Stimulated activated CD4-positive, alpha-beta T cell treated with anti-CD3 and anti-CD28 coated beads, TNF-alpha, amount 100 ng/mL, for 1 hour (primary cell): ENCODE results near the gene UCHL5.
"Not testable (repeated sequence)": the region's sequence is repeated elsewhere in the genome, so short reads cannot be mapped to it uniquely, and the experiment has no call there.

Source experiments
- DNase-seq, 3 donors: peaks; one replicate each; pipeline ENCODE4 v3.0.0-alpha.2; 2020; ENCODE audit warnings: low read depth in 3 of 3, low spot score in 1 of 3

The UCHL5 gene

GRCh38 chr1:193013005-193013404 is 46.2 kb downstream of the UCHL5 start:
- DNase-seq, result no peak

- DNase-seq, result no peak
Observed at GRCh38 chr1:193011406-193011805, 47.8 kb downstream of the UCHL5 start.

DNA sequence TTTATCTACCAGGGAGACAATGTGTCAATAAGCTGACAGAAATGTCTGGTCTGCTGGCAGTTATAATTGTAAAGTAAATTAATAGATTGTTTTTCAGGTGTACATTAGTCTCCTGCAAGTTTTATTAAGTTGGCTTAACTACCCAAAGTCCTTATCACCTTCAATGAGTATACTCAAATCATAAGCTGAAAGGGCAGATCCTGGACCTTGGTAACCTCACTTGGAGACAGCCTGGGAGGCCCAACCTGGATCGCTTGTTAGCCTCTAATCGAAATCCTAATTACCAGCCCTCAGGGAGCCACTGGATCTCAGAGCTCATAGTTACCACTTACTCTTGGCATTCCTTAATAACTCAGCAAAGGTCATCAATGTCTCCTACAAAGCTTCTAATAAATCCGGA is 49.7 kb downstream of the UCHL5 start:
- DNase-seq, result no peak

GRCh38 chr1:193005785-193006184 is 53.4 kb downstream of the UCHL5 start:
- DNase-seq, result no peak

- no peak for DNase-seq
Observed at GRCh38 chr1:192998536-192998935, 60.6 kb downstream of the UCHL5 start.

DNA sequence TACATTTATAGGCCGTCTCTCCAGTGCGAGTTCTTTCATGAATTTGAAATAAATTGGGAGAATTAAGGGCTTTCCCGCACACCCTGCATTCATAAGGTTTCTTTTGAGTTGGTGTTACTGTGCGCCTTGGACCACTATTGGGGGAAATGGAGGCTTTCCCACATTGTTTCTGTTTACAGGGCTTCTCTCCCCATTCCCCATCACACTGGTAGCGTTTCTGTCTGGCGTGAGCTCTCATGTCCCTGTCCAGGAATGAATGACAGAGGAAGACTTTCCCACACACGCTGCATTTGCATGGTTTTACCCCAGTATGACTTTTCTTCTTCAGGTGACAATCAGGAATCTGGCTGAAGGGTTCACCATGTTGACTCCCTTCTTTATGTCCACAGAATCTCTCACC is 65.0 kb downstream of the UCHL5 start:
- no peak for DNase-seq

DNA sequence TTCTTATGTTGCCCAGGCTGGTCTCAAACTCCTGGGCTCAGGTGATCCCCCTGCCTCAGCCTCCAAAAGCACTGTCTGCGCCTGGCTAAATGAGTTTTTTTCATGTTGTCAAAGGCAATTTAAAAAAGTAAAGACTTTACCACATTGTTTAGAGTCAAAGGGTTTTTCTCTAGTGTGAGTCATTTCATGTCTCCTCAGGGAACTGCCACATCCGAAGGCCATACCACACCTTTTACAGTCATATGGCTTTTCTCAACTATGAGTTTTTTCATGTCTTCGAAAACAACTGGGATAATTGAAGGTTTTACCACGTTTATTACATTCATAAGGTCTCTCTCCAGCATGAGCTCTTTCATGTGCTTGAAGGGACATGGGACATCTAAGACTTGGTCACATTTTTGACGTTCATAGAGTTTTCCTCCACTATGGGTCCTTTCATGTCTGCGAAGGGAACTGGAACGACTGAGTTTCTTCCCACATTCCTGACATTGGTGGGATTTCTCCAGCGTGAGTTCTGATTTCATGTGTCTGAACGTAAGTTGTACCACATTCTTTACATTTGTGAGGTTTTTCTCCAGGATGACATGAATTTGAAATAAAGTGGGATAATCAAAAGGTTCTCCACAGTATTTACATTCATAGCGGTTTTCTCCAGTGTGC is 65.6 kb downstream of the UCHL5 start:
- no peak for DNase-seq

GRCh38 chr1:192986748-192987334 is 72.3 kb downstream of the UCHL5 start:
- not testable (repeated sequence) for DNase-seq

DNA sequence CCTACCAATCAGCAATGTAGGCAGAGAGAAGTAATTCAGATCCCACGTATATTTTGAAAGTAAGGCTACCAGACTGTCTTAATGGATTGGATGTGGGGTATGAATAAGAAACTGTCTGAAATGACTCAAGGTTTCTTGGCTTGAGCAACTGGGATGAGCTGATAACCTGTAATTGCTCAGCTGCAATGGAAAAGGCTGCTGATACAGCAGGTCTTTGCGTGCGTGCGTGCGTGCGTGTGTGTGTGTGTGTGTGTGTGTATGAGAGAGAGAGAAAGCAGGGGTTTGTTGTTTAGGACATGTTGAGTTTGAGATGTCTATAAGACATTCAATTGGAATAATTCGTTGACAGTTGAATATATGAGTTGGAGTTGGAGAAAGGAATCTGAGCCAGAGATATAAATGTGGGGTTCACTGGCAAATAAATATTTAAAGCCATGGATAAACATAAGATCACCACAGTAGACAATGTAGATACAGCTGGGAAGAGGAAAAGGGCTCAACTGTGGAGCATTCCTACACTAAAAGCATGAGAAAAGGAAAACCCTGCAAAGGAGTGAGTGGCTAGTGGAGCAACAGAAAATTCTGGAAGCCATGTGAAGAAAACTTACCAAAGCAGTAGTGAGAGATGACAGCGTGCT is 72.9 kb downstream of the UCHL5 start:
- DNase-seq, result no peak

DNA sequence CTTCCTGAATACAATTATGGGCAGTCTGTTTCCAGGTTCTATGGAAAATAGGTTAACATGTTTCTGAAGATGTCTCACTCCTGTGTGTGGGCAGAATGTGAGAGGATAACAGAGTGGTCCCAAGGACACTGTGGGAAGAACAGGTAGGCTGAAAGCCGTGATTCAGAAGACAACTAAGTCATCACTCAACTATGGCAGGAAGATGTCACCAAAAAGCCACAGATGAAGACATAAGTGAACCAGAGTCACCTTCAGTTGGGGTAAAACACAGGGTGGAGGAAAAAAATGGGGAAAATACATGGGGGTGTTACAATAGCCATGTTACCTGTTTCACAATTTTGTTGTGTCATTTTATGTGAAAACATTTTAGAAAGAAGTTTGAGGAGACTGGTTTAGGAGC is 75.1 kb downstream of the UCHL5 start:
- DNase-seq, result no peak

DNA sequence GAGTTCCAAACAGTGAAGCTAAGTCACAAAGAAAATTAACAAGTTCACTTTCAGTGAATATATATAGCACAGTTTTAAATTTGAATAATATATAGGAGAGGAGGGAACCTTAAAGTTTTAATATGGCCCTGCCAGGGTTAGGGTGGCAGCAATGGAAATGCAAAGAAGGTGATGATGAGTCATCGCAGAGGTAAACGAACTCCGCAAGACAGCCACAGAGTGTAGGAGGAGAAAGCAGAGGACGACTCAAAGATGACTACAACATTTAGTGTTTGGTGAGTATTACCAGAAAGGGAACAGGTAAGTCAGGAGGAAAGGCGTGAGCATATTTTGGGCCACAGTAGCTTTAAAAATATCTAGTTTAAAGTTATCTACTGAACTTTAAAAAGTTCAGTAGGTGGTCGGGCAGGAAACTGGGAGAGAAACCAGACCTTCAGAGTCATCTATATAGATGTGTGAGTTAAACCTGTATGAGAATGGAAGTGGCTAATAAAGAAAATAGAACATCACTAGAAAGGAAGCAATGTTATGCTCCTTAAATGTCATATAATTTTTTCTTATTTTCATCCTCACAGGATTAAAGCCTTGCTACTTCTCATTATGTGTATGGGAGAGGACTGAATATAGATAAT is 75.7 kb downstream of the UCHL5 start:
- no peak for DNase-seq

- no peak for DNase-seq
Observed at GRCh38 chr1:192980856-192981255, 78.3 kb downstream of the UCHL5 start.

- not testable (repeated sequence) for DNase-seq
Observed at GRCh38 chr1:192980334-192980733, 78.8 kb downstream of the UCHL5 start.

DNA sequence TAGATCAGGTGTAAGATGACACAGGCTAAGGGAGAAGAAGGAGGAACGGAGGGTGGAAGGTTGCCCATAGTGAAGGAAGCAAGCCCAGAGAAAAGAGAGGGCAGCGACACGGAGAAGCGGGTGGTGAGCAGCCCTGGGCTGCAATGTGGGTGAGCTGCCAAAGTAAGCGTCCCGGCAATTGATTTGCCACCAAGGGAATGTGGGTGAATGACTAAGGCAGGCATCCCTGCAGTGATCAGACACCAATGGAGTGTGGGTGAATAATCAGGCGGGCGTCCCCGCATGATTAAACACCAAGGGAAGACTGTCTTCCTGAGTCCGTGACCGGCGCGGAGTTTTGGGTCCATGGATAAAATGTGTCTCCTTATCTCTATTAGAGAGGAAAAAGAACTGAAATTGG is 79.6 kb downstream of the UCHL5 start:
- DNase-seq, result no peak

GRCh38 chr1:192978195-192978710 is 80.9 kb downstream of the UCHL5 start:
- DNase-seq, result no peak

- DNase-seq, result no peak
Observed at GRCh38 chr1:192977089-192977706, 82.0 kb downstream of the UCHL5 start.

GRCh38 chr1:192976576-192976975 is 82.6 kb downstream of the UCHL5 start:
- DNase-seq, result no peak

DNA sequence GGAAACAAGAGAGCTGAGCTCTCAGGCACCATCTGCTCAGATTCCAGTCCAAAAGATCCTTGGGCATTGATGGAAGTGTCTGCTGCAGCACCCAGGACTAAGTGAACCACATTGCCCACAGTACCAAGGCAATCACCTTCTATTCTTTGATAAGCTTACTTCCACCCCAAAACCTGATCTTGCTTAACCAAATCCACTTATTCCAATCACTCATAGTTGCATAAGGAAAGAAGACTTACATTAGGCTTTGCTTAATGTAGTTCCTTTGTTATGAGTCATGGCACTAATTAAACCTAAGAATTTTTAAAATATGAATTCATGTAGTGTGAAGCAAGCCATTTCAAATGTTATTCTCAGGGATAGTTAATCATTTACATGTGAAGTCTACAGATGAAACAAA is 84.5 kb downstream of the UCHL5 start:
- no peak for DNase-seq

DNA sequence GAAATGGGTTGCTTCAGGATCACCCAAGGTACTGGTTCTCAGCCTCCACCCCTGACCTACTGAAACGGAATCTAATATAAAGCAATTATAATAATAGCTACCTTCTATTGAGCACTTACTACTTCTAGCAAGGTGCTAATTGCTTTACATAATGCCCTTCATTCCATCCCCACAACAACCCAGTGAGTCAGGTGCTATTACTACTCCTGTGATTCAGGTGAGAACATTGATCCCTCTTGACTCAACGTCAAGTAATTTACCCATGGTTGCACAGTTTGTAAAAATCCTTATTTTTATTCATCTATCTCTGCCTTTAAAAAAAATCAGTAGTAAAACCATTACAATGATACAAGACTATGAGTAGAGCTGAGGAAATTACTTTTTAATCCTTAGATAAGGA is 85.2 kb downstream of the UCHL5 start:
- DNase-seq, result no peak

DNA sequence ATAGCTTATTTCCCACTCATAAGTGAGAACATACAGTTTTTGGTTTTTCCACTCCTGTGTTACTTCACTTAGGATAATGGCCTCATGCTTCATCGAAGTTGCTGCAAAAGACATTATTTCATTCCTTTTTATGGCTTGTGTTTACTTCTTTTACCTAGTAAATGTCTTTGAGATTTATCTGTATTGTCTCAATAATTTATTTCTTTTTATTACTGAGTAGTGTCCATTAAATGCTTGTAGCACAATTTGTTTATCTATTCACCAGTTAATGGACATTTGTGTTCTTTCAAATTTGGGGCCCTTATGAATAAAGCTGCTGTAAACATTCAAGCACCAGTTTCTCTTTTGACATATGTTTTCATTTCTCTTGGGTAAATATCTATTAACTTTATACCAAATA is 86.0 kb downstream of the UCHL5 start:
- DNase-seq, result no peak

DNA sequence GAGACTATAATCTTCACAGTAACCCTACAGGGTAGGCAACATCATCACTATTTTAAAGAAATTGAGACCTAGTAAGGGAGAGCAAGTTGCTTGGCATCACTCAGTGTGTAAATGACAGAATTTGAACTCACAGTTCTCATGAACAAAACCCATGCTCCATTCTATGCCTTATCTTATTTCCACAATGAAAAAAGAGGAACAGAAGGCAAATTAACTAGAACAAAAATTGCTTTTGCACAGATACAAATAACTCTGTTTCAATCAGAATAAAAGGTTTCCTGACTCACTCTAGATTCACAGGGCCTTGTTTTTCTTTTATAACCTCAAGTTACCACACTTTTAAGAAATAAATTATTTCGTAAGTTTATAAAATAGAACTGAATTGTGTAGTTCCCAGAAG is 90.1 kb downstream of the UCHL5 start:
- DNase-seq, result no peak

DNA sequence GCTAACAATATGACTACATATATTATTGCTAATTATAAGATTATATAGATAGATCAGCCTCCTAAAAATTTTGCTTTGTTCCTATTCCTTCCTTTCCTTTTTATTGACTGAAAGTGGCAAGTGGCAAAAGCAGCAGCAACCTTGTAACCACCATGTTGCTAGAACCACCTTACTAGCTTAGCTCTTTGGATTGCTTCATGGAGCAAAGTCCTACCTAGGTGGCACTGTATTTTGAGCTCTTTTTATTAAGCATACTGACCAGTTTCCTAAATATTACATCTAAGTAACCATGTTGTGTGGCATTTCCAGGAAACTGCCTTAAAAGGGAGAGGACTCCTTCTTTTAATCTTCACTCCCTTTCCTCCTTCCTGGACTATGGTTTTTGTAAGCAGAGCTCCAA is 90.8 kb downstream of the UCHL5 start:
- DNase-seq, result no peak
